Measurements from ENCODE around the gene NRG3.

NRG3 gene

DNA sequence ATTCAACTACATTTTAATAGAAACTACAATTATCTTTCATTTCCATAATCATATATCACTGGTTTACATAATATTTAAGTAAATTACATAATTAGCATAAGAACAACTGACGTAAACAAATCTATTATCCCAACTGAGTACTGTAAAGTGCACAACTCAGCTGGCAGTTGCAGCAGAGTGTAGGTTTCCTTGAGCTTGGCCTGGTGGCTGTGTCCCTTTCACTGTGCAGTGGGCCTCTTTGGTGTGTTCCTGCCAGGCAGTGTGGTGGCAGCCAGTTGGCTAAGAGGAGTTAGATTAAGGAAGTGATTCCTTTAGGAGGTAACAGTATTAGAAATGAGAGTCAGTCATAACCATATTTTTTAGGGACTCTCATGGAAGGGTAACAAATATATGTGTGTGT is 7.0 kb downstream of the NRG3 start:
- in situ Hi-C loops (cut with HindIII; ENCODE audit: low sequenced_read_pairs) = no loop called here

DNA sequence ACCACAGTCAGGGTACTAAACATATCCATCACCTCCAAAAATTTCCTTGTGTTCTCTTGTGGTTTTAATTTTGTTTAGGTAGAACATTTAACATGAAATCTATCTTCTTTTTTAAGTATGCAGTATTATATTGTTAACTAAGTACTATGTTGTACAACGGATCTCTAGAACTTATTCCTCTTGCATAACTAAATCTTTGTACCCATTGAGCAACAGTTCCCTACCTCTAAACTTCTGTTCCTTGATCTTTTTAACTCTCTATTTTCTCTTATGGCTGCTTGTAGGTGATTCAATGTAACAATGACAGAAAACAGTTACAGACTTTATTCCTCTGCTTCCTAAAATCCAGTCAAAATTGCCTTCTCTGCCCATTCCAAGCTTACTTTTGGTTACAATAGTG is 9.9 kb downstream of the NRG3 start:
- in situ Hi-C loops (cut with HindIII; ENCODE audit: low sequenced_read_pairs) = no loop called here

DNA sequence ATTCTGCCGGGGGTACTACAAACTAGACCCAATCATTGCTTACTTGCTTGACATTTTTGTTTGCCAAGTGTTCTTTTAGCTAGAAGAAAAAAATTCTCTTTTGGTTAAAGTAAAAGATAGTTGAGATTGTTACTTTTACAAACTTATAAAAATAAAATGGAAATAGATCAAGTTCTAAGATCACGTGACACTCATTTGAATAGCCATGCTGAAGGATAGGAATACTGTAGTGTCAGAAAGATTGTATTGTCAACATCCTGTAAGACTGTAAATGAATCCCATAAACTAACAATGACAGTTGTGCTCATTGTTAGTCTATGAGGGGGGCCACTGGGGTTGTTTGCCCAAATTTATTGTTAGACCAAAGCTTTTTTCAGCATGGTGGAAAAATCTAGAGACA is 10.5 kb downstream of the NRG3 start:
- in situ Hi-C loops (cut with HindIII; ENCODE audit: low sequenced_read_pairs) = no loop called here

DNA sequence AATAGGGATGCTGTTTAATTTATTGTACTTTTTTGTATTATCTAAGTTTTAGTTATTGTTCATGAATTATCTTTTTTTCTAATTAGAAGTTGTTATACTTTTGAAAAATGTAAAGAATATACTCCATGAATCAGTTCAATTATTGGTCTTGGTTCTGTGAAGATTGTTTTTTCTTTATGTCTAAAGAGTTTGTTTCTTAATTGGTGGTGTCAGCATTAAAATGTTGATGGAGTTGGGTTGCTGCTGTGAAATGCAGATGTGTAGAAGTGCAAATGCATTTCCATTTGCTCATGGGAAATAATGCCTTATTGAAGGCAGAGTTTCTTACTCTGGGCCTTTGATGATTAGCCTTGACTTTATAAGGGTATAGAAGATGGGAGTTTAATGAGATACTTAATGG is 11.9 kb downstream of the NRG3 start:
- in situ Hi-C loops (cut with HindIII; ENCODE audit: low sequenced_read_pairs) = no loop called here

DNA sequence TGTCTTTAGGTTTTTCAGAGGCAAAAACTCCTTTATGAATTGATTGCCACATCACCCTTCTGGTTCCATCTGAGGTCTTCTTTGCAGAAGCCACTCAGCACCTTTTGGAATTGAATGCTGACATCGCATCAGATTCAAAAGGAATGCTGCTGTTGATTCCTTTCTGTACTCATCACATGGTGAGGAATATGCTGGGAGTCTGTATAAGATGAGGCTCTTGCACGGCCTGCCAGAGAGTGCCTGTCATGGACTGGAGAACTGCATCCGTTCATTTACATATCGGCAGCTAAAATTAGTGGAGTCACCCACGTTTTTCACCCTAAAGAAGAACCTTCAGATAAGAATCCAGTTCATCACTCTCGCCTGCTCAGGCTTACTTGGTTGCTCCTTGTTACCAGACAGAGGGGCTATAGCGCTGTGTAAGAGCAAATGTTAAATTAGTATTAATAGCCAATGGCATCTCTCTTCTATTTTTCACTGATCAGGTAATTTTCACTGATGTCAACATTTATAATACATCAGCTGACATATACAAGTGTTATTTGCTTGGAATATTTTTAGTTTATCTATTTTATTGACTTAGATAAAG is 14.3 kb downstream of the NRG3 start:
- in situ Hi-C loops (cut with HindIII; ENCODE audit: low sequenced_read_pairs) = no loop called here

DNA sequence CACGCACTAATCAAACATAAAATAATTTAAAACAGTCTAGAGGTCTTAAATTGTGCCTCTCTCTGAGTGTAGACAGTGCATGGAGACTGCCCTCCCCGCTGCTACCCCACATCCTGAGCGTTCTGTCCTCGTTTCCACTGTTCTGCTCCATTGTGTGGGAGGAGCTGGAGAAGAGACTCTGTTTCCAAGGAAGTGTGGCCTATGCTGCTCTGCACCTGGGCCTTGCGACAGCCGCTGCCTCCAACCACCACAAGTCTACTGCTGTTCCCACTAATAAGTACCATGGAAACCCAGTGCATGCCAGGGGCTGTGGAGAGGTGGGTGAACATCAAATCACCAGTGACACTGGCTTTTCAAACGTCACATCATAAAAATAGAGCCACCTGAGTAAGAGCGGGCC is 19.6 kb downstream of the NRG3 start:
- in situ Hi-C loops (cut with HindIII; ENCODE audit: low sequenced_read_pairs) = no loop called here

DNA sequence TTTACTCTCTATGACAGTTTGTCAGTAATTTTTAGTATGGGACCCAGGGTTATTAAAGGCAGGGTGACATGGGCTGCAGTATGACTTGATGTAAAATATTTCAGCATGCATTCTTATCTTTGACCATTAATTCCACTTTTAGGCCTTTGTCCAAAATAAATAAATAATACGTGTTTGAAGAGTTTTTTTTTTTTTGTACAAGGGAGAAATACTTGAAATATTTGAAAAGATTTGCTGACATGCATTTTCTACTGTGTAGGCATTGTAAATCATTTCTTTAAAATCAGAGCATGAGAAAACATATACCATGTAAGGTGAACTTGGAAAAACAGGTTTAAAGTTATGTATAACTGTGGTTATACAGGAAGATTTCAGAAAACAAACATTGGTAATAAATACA is 23.5 kb downstream of the NRG3 start:
- in situ Hi-C loops (cut with HindIII; ENCODE audit: low sequenced_read_pairs) = no loop called here

DNA sequence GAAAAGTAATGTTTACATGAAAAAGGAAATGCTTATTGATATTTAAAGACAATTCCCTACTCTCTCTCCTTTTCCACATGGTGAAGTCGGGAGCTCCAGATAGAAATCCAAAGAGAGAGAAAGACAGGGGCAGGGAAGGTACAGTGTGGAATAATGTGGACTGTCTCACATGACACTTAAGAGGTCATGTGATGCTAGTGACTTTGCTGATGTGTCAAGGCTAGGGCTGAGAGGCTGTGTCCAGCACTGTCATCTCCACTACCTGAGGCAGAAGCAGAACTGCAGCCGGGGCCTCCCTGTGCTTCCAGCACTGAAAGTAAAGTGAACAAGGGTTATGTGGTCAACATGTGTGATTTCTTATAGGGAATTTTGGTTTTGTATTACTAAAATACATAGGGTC is 26.0 kb downstream of the NRG3 start:
- in situ Hi-C loops (cut with HindIII; ENCODE audit: low sequenced_read_pairs) = no loop called here

DNA sequence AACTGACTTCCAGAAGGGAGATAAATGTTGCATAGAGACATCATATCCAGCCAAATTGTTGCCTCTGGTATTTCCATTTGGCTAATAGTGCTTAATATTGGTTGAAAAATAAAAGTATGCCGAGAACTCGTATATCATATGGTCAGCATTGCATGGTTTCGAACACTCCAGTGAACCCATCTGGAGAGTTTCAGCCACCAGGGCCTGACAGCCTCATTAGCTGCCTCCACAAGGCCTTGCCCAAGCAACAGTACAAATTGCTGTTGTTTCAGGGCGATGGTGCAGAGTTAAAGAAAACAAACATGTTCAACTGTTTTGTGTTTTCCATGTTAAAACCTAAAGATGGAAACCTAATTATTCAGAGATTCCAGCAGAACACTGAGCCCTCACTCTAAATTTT is 28.5 kb downstream of the NRG3 start:
- in situ Hi-C loops (cut with HindIII; ENCODE audit: low sequenced_read_pairs) = no loop called here

DNA sequence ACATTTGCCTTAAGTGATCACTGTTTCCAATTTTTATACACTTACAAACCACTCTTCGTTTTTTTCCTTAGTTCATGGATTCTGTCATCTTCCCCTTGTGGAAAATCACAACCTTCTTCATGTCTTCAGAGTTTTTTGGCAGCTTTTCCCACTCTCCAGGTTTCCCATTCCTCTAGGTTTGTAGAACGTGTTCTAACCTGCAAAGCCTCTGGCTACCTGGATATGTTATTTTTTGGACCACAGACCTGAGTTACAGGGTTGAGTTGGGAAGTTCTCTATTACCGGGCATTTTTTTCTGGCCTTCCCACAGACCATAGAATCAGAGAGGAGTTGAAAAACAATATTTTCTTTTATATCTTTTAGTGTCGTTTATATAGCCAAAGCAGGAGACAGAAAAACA is 30.2 kb downstream of the NRG3 start:
- in situ Hi-C loops (cut with HindIII; ENCODE audit: low sequenced_read_pairs) = no loop called here

DNA sequence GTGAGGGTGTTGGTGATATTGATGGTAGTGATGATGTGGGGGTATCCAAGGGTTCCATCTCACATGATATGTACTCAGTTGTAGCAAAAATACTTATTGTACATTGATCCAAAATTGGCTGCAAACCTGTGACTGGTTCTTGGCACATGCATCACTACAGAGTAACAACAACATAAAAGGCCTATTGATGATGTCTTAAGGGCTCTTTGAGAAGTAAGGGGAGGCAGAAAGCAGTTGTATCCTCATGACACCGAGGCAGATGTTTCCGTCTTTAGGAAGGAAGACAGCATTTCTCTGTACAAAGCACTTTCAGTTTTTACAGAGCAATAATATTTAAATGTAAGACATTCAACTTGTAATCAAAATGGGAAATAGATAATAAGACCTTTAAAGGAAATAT is 34.5 kb downstream of the NRG3 start:
- in situ Hi-C loops (cut with HindIII; ENCODE audit: low sequenced_read_pairs) = no loop called here

DNA sequence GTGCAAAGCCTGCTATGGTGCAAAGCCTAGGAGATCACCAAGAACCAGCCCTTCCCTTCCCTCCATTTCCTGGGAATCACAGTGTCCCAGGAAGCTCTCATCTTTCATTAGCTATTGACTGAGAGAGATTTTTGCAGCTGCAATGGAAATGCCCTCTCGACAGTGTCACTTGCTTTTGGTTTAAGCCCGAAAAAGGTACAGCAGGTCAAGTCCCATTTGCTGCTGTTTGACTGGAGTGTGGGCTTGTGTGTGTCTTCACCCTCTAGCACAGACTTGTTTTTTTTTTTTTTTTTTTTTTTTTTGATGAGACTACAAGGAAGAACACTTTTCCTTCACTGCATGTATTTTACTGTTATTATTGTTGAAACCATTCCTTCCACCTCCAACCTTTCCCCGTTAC is 36.3 kb downstream of the NRG3 start:
- in situ Hi-C loops (cut with HindIII; ENCODE audit: low sequenced_read_pairs) = no loop called here

DNA sequence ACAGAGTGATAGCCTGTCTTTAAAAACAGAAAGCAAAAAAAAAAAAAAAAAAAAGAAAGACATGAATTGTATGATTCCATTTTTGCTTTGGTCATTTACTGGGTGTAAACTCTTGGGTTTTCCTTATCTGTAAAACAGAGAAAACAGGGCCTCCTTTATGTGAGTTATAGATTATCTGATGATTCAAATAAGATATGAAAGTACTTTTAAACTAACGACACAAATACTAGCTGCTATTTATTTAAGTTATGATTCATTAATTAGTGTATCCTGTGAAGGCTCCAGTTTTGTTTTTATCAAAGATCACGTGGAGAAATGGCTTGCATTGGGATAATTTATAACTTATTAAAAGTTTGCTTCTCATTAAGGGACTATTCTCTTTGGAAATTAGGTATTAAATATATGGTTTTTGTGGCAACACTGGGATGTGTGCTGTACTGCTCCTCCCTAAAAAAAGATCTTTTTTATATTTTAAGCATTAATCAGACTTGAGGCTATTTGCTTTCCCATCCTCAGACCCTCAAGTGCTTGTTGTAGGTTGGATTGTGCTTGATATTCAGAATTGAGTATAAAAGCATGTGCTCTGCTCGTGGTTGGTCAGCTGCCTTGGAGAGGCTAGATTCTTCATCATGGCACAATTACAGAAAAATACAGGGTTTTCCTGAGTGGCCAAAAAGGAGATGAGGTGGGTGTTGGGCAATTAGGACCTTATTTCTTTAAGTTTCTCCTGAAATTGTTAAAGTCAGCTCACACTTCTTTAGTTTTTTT is 39.9 kb downstream of the NRG3 start:
- in situ Hi-C loops (cut with HindIII; ENCODE audit: low sequenced_read_pairs) = no loop called here

DNA sequence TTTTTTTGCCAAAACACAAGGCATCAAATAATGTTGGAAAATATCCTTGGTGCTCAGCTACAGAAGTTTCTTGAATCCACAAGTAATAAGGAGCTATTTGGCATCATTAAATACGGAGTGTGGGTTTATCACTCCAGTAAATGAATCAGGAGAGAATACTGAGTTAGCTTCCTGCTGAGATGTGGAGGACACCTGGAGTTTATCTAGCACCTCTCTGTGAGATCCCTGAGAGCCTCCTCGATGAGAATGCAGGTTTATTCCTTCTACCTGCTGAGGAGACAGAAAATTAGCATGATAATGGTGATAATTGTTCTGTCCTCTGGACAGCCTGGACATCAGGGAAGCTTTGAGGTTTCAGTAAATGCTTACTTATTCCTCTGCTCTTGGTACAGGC is 40.5 kb downstream of the NRG3 start:
- in situ Hi-C loops (cut with HindIII; ENCODE audit: low sequenced_read_pairs) = no loop called here

DNA sequence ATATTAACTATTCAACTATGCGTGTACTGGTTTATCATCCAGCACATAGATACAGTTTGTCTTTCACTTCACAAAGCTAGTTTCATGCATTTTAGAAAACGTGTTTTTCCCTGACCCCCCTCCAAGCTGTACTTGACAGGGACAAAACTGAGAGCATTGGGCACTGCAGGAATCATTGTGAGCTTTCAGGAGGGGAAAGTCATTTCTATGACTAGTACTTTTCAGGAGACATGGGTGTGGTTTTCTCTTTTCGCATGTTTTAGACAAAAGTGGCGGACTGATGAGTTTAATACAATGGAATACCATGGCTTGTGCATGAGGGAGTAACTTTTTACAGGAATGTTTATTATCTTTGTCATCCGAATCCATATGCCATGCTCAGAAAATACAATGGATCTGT is 42.7 kb downstream of the NRG3 start:
- in situ Hi-C loops (cut with HindIII; ENCODE audit: low sequenced_read_pairs) = no loop called here

DNA sequence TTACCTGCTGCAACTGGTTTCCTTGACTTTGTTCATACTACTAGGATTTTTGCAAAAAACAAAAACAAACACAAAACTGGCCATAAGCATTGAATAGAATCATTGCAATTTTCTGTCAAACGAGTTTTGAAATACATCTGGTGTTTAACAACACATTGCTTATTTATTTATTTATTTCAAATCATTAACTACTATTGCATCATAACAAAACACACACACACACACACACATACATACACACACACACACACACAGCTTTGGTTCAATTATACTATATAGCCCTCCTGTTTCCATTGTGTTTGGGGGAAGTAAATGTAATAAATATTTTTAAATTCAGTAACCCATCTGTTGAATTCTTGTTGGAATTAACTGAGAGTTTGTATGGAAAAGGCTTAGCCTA is 43.8 kb downstream of the NRG3 start:
- in situ Hi-C loops (cut with HindIII; ENCODE audit: low sequenced_read_pairs) = no loop called here

DNA sequence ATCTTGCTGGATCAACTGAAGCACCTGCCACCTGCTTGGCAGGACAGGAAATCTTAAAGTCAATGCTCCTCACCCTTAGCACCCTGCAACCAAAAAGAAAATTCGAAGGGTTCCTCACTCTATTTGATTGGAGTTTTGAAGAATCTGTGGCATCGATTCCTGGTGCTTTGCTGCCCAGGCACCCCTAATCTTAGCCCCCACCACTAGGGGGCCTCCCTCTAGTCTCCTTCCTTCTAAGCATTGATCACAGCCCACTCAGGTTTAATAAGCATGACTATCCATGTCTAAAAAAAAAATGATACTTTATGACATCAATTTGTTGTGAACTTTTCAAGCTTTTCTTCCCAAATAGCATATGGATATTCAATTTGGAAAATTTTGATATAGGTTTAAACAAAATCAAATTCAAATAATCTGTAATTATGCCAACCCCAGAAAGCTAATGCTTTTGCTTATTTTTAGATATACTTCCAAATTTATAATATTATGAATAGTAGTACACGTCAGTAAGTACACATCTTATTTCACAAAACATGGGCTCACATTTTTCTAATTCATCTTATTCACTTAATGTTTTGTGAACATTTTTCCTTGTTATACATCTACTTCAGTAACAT is 45.3 kb downstream of the NRG3 start:
- in situ Hi-C loops (cut with HindIII; ENCODE audit: low sequenced_read_pairs) = no loop called here

DNA sequence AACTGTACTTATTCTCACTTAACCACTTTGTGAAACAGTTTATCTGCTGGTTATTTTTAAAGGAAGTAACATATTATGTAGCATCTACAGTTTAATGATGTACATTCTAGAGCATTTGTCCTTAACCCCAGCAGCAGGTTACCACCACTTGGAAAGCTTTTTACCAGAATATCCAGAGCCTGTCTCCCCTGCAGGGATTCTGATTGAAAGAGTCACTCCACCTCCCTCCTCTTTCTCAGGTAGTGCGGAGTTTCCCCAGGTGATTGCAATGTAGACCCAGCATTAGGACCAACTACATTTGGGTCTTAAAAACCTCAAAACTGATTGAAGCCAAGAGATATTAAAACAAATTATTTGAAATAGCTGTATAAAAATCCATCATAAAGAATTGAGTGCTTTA is 53.1 kb downstream of the NRG3 start:
- in situ Hi-C loops (cut with HindIII; ENCODE audit: low sequenced_read_pairs) = no loop called here

DNA sequence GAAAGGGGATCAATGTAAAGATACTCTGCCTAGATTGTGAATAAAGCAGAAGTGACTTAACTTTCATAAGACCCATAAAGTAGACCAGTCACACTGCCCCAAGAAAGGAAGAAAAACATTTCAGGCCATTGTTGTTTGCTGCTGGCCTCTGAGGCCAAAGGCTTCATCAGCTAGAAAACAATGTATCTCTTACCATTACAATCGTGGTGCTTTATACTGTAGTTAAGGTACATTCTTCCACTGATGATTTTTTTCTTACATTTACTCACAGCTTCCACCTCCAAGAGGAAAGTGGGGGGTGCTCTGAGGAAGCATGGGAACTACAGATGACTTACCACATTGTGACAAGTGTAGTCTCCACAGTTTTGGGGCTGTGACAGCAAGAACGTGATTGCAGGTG is 68.6 kb downstream of the NRG3 start:
- in situ Hi-C loops (cut with HindIII; ENCODE audit: low sequenced_read_pairs) = no loop called here

DNA sequence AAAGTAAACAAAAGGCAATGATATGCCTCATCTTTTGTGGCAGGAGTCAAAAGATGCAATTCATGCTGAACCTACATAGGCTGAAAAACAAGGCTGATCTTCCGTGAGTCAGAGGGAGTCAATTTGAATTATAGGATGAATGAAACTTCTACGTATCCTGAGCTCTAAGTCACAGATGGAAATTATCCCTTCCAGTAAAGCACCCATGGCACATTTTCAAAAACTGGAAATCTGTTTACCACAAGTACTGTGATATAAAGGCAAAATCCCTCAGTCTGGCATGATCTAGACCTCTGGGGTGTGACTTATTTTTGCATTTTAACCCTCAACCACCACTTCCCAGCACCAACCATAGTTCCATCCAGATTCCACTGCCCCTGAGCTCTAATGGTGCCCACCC is 69.6 kb downstream of the NRG3 start:
- in situ Hi-C loops (cut with HindIII; ENCODE audit: low sequenced_read_pairs) = no loop called here

DNA sequence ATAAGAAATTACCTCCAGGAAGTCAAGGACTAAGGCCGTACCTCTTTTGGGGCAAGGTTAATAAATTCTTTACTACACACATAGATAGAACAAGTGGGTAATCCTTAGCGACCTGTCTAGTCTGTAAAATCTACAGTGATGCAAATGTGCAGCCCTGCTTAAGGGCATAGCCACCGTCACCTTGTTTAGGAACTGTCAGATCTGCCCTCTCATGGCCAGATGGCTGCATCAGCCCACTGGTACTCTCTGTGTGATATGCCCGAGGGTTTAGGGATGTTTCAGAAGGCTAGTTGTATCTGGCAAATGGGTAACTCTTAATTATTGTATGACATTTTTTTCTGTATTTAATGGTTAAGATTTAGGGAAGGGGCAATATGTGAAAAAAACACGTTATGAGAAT is 74.3 kb downstream of the NRG3 start:
- in situ Hi-C loops (cut with HindIII; ENCODE audit: low sequenced_read_pairs) = no loop called here

DNA sequence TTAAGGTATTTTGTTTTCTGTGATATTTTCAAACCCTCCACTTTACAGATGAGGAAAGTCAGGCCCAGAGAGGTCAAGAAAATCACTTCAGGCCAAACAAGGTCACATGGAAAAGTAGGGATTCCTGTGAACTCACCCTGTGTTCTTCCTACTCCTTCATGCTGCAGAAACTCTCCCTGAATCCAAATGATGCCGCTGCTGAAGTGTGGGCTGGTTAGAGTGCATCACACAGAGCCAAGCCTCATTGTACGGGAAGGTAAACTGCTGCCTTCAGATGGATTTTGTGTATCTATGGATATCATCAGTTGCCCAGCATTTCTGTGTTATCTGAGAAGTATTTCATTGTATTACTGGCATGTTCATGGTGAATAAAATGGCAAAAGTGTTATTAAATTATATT is 75.4 kb downstream of the NRG3 start:
- in situ Hi-C loops (cut with HindIII; ENCODE audit: low sequenced_read_pairs) = no loop called here

DNA sequence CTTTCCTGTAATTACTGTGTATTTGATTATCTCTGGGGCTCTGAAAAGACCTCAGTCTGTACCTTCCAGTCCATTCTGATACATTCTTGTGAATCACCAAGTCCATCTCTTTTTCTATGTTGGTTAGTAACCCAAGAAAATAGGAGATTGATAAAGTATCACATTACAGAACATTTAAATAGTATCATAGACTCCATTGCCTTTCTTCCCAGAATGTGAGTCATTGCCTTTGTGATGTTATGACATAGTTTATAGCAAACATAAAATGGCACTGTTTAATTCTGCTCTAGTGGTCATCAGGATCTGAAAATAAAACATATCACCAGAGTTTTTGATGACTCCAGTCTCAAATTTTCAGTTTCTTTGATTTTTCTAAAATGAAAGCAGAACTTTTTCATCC is 78.4 kb downstream of the NRG3 start:
- in situ Hi-C loops (cut with HindIII; ENCODE audit: low sequenced_read_pairs) = no loop called here
